Stimulated activated CD4-positive, alpha-beta T cell treated with anti-CD3 and anti-CD28 coated beads, TNF-alpha, amount 100 ng/mL, for 1 hour (primary cell): ENCODE results near the gene DAB2IP.

Experiments used
- DNase-seq, 3 donors: peaks; one replicate each; pipeline ENCODE4 v3.0.0-alpha.2; 2020; ENCODE audit warnings: low read depth in 3 of 3, low spot score in 1 of 3

Gene DAB2IP

GRCh38 chr9:121742923-121743322 lies 91.5 kb downstream of the DAB2IP start:
- DNase-seq = no peak

GRCh38 chr9:121743441-121744001 lies 92.1 kb downstream of the DAB2IP start:
- no peak for DNase-seq

GRCh38 chr9:121744002-121744686 lies 92.7 kb downstream of the DAB2IP start:
- DNase-seq = no peak

GRCh38 chr9:121744687-121745395 lies 93.4 kb downstream of the DAB2IP start:
- DNase-seq = no peak

GRCh38 chr9:121745396-121745695 lies 93.9 kb downstream of the DAB2IP start:
- DNase-seq = no peak

- DNase-seq = no peak
Measured at GRCh38 chr9:121746411-121746810, 95.0 kb downstream of the DAB2IP start.

GRCh38 chr9:121746866-121747265 lies 95.4 kb downstream of the DAB2IP start:
- no peak for DNase-seq

- DNase-seq = no peak
Measured at GRCh38 chr9:121748074-121748473, 96.6 kb downstream of the DAB2IP start.

GRCh38 chr9:121748727-121749423 lies 97.4 kb downstream of the DAB2IP start:
- no peak for DNase-seq

GRCh38 chr9:121749614-121750013 lies 98.2 kb downstream of the DAB2IP start:
- DNase-seq = no peak

GRCh38 chr9:121750259-121750714 lies 98.9 kb downstream of the DAB2IP start:
- no peak for DNase-seq

- no peak for DNase-seq
Measured at GRCh38 chr9:121750715-121751623, 99.5 kb downstream of the DAB2IP start.

GRCh38 chr9:121751686-121752445 lies 100.4 kb downstream of the DAB2IP start:
- no peak for DNase-seq

- DNase-seq = no peak
Measured at GRCh38 chr9:121752929-121753328, 101.5 kb downstream of the DAB2IP start.

GRCh38 chr9:121753802-121754654 lies 102.6 kb downstream of the DAB2IP start:
- no peak for DNase-seq

GRCh38 chr9:121754655-121755436 lies 103.4 kb downstream of the DAB2IP start:
- no peak for DNase-seq

- no peak for DNase-seq
Measured at GRCh38 chr9:121755581-121755980, 104.1 kb downstream of the DAB2IP start.

- no peak for DNase-seq
Measured at GRCh38 chr9:121756474-121757280, 105.2 kb downstream of the DAB2IP start.
